H1 (cell line): Measurements from ENCODE around the gene ZBTB4. TPM values are rescaled to one million over a fixed set of nuclear protein-coding genes. Genes with fewer than 3 reads are reported as not detected.

Experiments
- CTCF ChIA-PET: fragments of 300-600 bp; sonication (Branson Sonifier 250); formaldehyde crosslinking; loops from one replicate; lab custom pipeline; 2021; ENCODE audit not compliant: partially characterized antibody; lab: Charles Lee
- POLR2A ChIA-PET: fragments of 300-600 bp; sonication (Branson Sonifier 250); formaldehyde crosslinking; loops from one replicate; lab custom pipeline; 2021; ENCODE audit warnings: inconsistent platforms; ENCODE audit not compliant: partially characterized antibody; lab: Charles Lee
- DNase-seq, 2 experiments: peaks; one replicate each; pipeline versions ENCODE4 v3.0.0 to v3.0.0-alpha.2; 2010 to 2022; ENCODE audit warnings: low spot score in 2 of 2, low read depth in 1 of 2, mixed read lengths in 1 of 2
- FAIRE-seq: peaks from 2 replicates; lab custom pipeline; 2011; peaks lifted over from hg19 to GRCh38; lab: Jason Lieb, UNC
- H2AFZ ChIP-seq: 2 replicates; pipeline ENCODE4 v1.8.1; 2012; ENCODE audit warnings: low read length, inconsistent platforms
- H2AK5ac ChIP-seq: 2 replicates; pipeline ENCODE4 v1.6.1; 2013; ENCODE audit warnings: low read depth, low read length
- H2BK120ac ChIP-seq: replicated peaks from 2 replicates; pipeline ENCODE3; 2013; ENCODE audit warnings: low read depth, low read length, inconsistent platforms
- H2BK12ac ChIP-seq: 2 replicates; pipeline ENCODE4 v1.6.1; 2013; ENCODE audit warnings: low read depth, low read length
- H2BK15ac ChIP-seq: 2 replicates; pipeline ENCODE4 v1.6.1; 2013; ENCODE audit warnings: low read length
- H2BK20ac ChIP-seq: 2 replicates; pipeline ENCODE4 v1.6.1; 2013; ENCODE audit warnings: low read length
- H2BK5ac ChIP-seq: 2 replicates; pipeline ENCODE4 v1.6.1; 2013; ENCODE audit warnings: low read depth, low read length
- H3K14ac ChIP-seq: 2 replicates; pipeline ENCODE4 v1.6.1; 2013; ENCODE audit warnings: inconsistent platforms; ENCODE audit not compliant: insufficient read length
- H3K18ac ChIP-seq: 2 replicates; pipeline ENCODE4 v1.6.1; 2013; ENCODE audit warnings: low read length; ENCODE audit errors: extremely low read depth
- H3K23ac ChIP-seq: 2 replicates; pipeline ENCODE4 v1.6.1; 2013; ENCODE audit warnings: inconsistent platforms; ENCODE audit not compliant: insufficient read length
- H3K23me2 ChIP-seq: 2 replicates; pipeline ENCODE4 v1.6.1; 2013; ENCODE audit warnings: low read depth, low read length
- H3K27ac ChIP-seq: 2 replicates; pipeline ENCODE4 v1.6.1; 2011; ENCODE audit warnings: low read depth, low read length, inconsistent platforms
- H3K27me3 ChIP-seq, 4 experiments: replicated peaks in 1 of 4; 1 replicate in 1 of 4; 2 replicates in 3 of 4; pipeline versions ENCODE4 v1.6.1 to v1.8.1; 2011 to 2013; ENCODE audit warnings: low read length in 3 of 4, mild to moderate bottlenecking in 3 of 4, inconsistent platforms in 2 of 4, mixed read lengths in 2 of 4, moderate library complexity in 1 of 4; ENCODE audit not compliant: control insufficient read depth in 3 of 4, insufficient read depth in 3 of 4; ENCODE audit errors: extremely low read depth in 1 of 4
- H3K36me3 ChIP-seq, 4 experiments: 2 replicates each; pipeline versions ENCODE4 v1.6.1 to v1.8.1; 2011 to 2013; ENCODE audit warnings: mild to moderate bottlenecking in 4 of 4, low read length in 3 of 4, moderate library complexity in 2 of 4, control low read depth in 1 of 4, inconsistent platforms in 1 of 4; ENCODE audit not compliant: insufficient read depth in 4 of 4, control insufficient read depth in 2 of 4
- H3K4ac ChIP-seq: replicated peaks from 2 replicates; pipeline ENCODE3; 2013; ENCODE audit warnings: low read length, low read depth, mixed read lengths, inconsistent platforms; ENCODE audit not compliant: insufficient read length
- H3K4me1 ChIP-seq, 4 experiments: replicated peaks in 1 of 4; 1 replicate in 1 of 4; 2 replicates in 3 of 4; pipeline versions ENCODE4 v1.6.1 to v1.8.1; 2011 to 2013; ENCODE audit warnings: low read length in 3 of 4, inconsistent platforms in 2 of 4, mixed read lengths in 1 of 4; ENCODE audit not compliant: insufficient read depth in 4 of 4, control insufficient read depth in 3 of 4
- H3K4me2 ChIP-seq, 2 experiments: 2 replicates each; pipeline versions ENCODE4 v1.6.1 to v1.8.1; 2011 to 2013; ENCODE audit warnings: low read depth in 2 of 2, low read length in 2 of 2, control low read depth in 1 of 2, inconsistent platforms in 1 of 2, mild to moderate bottlenecking in 1 of 2; ENCODE audit not compliant: insufficient read depth in 1 of 2
- H3K4me3 ChIP-seq, 4 experiments: fragments of 200-600, 300-600 bp in 1 of 4; sonication (generic), shearing (Covaris generic), sonication (Bioruptor Twin) in 1 of 4; 2 replicates each; pipeline versions ENCODE4 v1.5.1 to v1.8.1; 2011 to 2016; ENCODE audit warnings: low read length in 4 of 4, low read depth in 3 of 4, control low read depth in 2 of 4, inconsistent platforms in 2 of 4, mild to moderate bottlenecking in 2 of 4, mixed read lengths in 1 of 4, moderate library complexity in 1 of 4; ENCODE audit not compliant: insufficient read depth in 2 of 4; ENCODE audit errors: extremely low read depth in 1 of 4
- H3K56ac ChIP-seq: replicated peaks from 2 replicates; pipeline ENCODE3; 2013; ENCODE audit warnings: low read depth, mild to moderate bottlenecking, mixed read lengths, low read length, inconsistent platforms; ENCODE audit not compliant: insufficient read length
- H3K79me1 ChIP-seq: 2 replicates; pipeline ENCODE4 v1.6.1; 2013; ENCODE audit warnings: low read depth, low read length, control low read depth
- H3K79me2 ChIP-seq, 2 experiments: 2 replicates each; pipeline versions ENCODE4 v1.6.1 to v1.8.1; 2012 to 2013; ENCODE audit warnings: low read length in 2 of 2, mild to moderate bottlenecking in 2 of 2, inconsistent platforms in 1 of 2; ENCODE audit not compliant: insufficient read depth in 2 of 2, control insufficient read depth in 1 of 2
- H3K9ac ChIP-seq, 4 experiments: replicated peaks in 1 of 4; 1 replicate in 1 of 4; 2 replicates in 3 of 4; pipeline versions ENCODE4 v1.6.1 to v1.8.1; 2011 to 2013; ENCODE audit warnings: low read depth in 3 of 4, low read length in 3 of 4, control low read depth in 2 of 4, mild to moderate bottlenecking in 2 of 4, moderate library complexity in 2 of 4, inconsistent platforms in 1 of 4; ENCODE audit errors: extremely low read depth in 1 of 4
- H3K9me3 ChIP-seq, 2 experiments: 2 replicates each; pipeline versions ENCODE4 v1.6.1 to v1.8.1; 2012 to 2013; ENCODE audit warnings: mild to moderate bottlenecking in 2 of 2, moderate library complexity in 2 of 2, control low read depth in 1 of 2, inconsistent platforms in 1 of 2, low read depth in 1 of 2, low read length in 1 of 2, mixed read lengths in 1 of 2; ENCODE audit not compliant: insufficient read depth in 2 of 2
- H4K20me1 ChIP-seq, 2 experiments: replicated peaks in 1 of 2; 2 replicates each; pipeline versions ENCODE3 to v1.8.1; 2011 to 2013; ENCODE audit warnings: inconsistent platforms in 2 of 2, low read length in 2 of 2, mild to moderate bottlenecking in 1 of 2; ENCODE audit not compliant: insufficient read depth in 2 of 2, control insufficient read depth in 1 of 2
- H4K5ac ChIP-seq: 2 replicates; pipeline ENCODE4 v1.6.1; 2013; ENCODE audit warnings: low read length, low read depth, mixed read lengths, inconsistent platforms; ENCODE audit not compliant: insufficient read length
- H4K8ac ChIP-seq: 2 replicates; pipeline ENCODE4 v1.8.0; 2013; ENCODE audit warnings: mild to moderate bottlenecking, moderate library complexity, low read length, inconsistent platforms; ENCODE audit not compliant: insufficient read depth; ENCODE audit errors: extremely low read depth
- H4K91ac ChIP-seq: replicated peaks from 2 replicates; pipeline ENCODE3; 2013; ENCODE audit warnings: low read length, mixed read lengths, inconsistent platforms; ENCODE audit not compliant: insufficient read length
- PHF8 ChIP-seq: fragments of 200-600 bp; sonication (generic); conservative IDR thresholded peaks from 2 replicates; pipeline ENCODE4 v1.7.1; 2012; ENCODE audit warnings: low read depth, mild to moderate bottlenecking, inconsistent platforms, low read length, moderate library complexity
- WGBS, 2 experiments: shearing (Covaris generic) in 1 of 2; methylation state at CpG; one replicate each; pipeline versions ENCODE4 v1.1.6 to v1.1.7; 2013 to 2015; ENCODE audit warnings: low lambda C conversion rate in 2 of 2, mixed read lengths in 2 of 2, inconsistent platforms in 1 of 2, low coverage in 1 of 2, missing lambda C conversion rate in 1 of 2; ENCODE audit not compliant: insufficient replicate concordance in 2 of 2, insufficient coverage in 1 of 2, insufficient read length in 1 of 2; ENCODE audit errors: extremely low coverage in 1 of 2, missing lambda C conversion rate in 1 of 2; 5-methylcytosine and 5-hydroxymethylcytosine counted together
- polyA plus RNA-seq, 7 experiments: library from polyadenylated mRNA; depleted of rRNA in 3 of 7; stranded (reverse) in 5 of 7; unstranded in 2 of 7; fragments of >200 nt in 5 of 7; fragments of 200-250 nt in 2 of 7; gene quantifications; 1 replicate in 5 of 7; 2 replicates in 1 of 7; 4 replicates in 1 of 7; pipeline versions ENCODE4 v1.2.1 to v1.2.3, GENCODE V29; 2011 to 2013; ENCODE audit warnings: missing spikeins in 2 of 7, mixed read lengths in 2 of 7
- total RNA-seq: library from RNA; stranded (reverse); fragmentation: NEBNext Ultra II Directional; extraction: Animal tissue kit (Norgen Biotek cat#: 25700); gene quantifications from 2 replicates; pipeline ENCODE4 v1.2.1, GENCODE V29; 2021

The ZBTB4 gene
- total and polyA plus RNA-seq, 2 of the 8 experiments (the other 6 are each of a cell fraction or from before 2014, with no cell fraction given), result 5.9 to 10.1 TPM

DNA sequence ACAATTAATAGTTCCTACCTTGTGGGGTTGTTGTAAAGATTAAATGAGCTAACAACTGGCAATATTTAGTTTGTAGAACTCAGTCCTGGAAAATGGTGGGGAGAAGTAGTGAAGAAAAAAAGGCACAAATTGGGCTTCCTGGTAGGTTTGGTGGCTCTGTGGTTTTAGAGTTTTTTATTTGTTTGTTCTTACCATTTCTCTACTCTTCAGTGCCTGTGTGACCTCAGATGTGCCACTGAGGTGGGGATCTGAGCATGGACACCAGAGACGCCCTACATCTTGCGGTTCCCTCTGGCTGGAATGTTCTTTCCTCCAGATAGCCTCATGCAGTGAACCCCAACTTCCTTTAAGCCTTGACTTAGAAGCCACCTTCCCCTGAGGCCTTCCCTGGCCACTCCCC lies 7.7 kb downstream of the ZBTB4 start:
- FAIRE-seq, result no peak
- no peak overlapping the region for H4K91ac ChIP-seq

More for the DNA sequence above, 7.7 kb downstream of the ZBTB4 start:
- Histone ChIP-seq H2BK20ac (no peak overlapping the region), H4K5ac (no peak overlapping the region), H3K4ac (no peak overlapping the region), H3K9ac (no peak overlapping the region), H4K20me1 (peaks cover 0 to 4% of the 10 kb centered on the region in 2 experiments), H2AFZ (no peak overlapping the region), H3K18ac (no peak overlapping the region), H3K36me3 (0 out of 8 replicates have a peak, but pooled peaks cover 0 to 3% (median 0%) of the 10 kb centered on the region in 4 experiments), H3K14ac (no peak overlapping the region), H4K8ac (no peak overlapping the region), H2BK15ac (no peak overlapping the region), H3K9me3 (no peaks in the 10 kb centered on the region), H3K23ac (no peak overlapping the region), H3K23me2 (no peaks in the 10 kb centered on the region), H3K27me3 (no peaks in the 10 kb centered on the region; a peak in 1 of 7 replicates), H2BK120ac (no peak overlapping the region), H3K56ac (no peak overlapping the region), H2BK12ac (no peak overlapping the region), H2AK5ac (no peak overlapping the region), H3K4me3 (no peak overlapping the region), H3K4me2 (no peak overlapping the region), H3K79me1 (peaks cover 6% of the 10 kb centered on the region), H3K4me1 (no peaks in the 10 kb centered on the region), H3K27ac (no peak overlapping the region), H2BK5ac (no peak overlapping the region), H3K79me2 (peaks cover 0 to 12% of the 10 kb centered on the region in 2 experiments; a peak in 2 of 4 replicates)
- ChIA-PET CTCF (interaction anchor here (2.1 kb wide), 1 partner anchor 89 kb away, joined by 6 read pairs; no protein-coding TSS in a partner anchor), POLR2A (interaction anchor here (1.7 to 13.8 kb wide), 4 partner anchors 9 to 142 kb away, joined by 5 to 200 read pairs (median 8); partner anchors contain the start of genes POLR2A, SLC35G6 and ZBTB4)
- no peak for TF ChIP-seq PHF8
- 94% methylated on average over 2 of the region's 2 CpGs; no CpG with 5 or more reads in 1 of the 2 experiments for WGBS, 2 experiments
- no peak for DNase-seq
